GM12872 (cell line): ENCODE data around the gene RABEP2.

Experiments
- CTCF ChIP-seq: IDR thresholded peaks from 3 replicates; pipeline ENCODE4 v1.5.1; 2011; ENCODE audit warnings: low read depth, mild to moderate bottlenecking, low read length, moderate library complexity; ENCODE audit not compliant: insufficient read depth

RABEP2 gene

GRCh38 chr16:28936784-28937155 is 11.7 kb upstream of the RABEP2 start:
- TF ChIP-seq CTCF, result no peak

- TF ChIP-seq CTCF, result no peak
Observed at GRCh38 chr16:28935924-28936783, 11.1 kb upstream of the RABEP2 start.

- TF ChIP-seq CTCF, result no peak
Observed at GRCh38 chr16:28935346-28935745, 10.3 kb upstream of the RABEP2 start.

- TF ChIP-seq CTCF, result no peak
Observed at GRCh38 chr16:28933171-28933570, 8.1 kb upstream of the RABEP2 start.

- no peak for TF ChIP-seq CTCF
Observed at GRCh38 chr16:28932339-28933141, 7.5 kb upstream of the RABEP2 start.

- no peak for TF ChIP-seq CTCF
Observed at GRCh38 chr16:28931801-28932225, 6.8 kb upstream of the RABEP2 start, which contains the start of gene CD19. CD19 (plus strand) TSS chr16:28931971; CDS start chr16:28932001, 30 bp downstream.

- TF ChIP-seq CTCF, result no peak
Observed at GRCh38 chr16:28930652-28931051, 5.6 kb upstream of the RABEP2 start.
